GM13976 (cell line): ENCODE measurements around the gene ARL6IP1.
A peak's percentile ranks its signal among the peaks of the same experiment; 100 is the strongest.

Source experiments
- DNase-seq: peaks from one replicate; pipeline ENCODE4 v3.0.0; 2012; ENCODE audit warnings: low spot score
- in situ Hi-C: fragments of 300-500 bp; cut with MboI; formaldehyde crosslinking; loops from one replicate; pipeline ENCODE4 v1.12.0; 2022; ENCODE audit warnings: low sequenced_read_pairs, mixed read lengths, inconsistent platforms; ENCODE audit not compliant: unreplicated experiment
- TF ChIP-seq, protein P1 (sequence below): IDR thresholded peaks from 2 replicates; pipeline ENCODE4 v1.5.1; 2012; ENCODE audit warnings: borderline replicate concordance, mild to moderate bottlenecking; ENCODE audit not compliant: insufficient read depth; ENCODE audit errors: extremely low read depth, missing control alignments, control extremely low read depth

Gene ARL6IP1

DNA sequence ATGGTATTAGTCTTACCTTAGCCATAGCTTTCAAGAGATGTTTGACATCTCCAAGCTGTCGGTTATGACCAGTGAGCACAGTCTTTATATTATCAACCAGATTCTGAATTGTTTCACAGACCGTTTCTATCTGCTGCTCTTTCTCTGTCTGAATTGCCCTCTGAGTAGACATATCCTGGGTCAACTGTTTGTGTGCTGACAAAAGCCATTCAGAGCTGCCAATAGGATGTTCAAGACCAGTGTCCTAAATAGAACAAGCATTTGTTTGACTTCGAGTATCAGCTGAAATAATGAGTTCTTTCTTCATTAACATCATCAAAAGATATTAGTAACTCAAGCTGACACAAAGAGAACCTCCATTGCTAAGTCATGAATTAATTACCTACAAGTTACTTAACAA lies 14.9 kb upstream of the ARL6IP1 start:
- no peak for DNase-seq
- TF ChIP-seq, protein P1, sequence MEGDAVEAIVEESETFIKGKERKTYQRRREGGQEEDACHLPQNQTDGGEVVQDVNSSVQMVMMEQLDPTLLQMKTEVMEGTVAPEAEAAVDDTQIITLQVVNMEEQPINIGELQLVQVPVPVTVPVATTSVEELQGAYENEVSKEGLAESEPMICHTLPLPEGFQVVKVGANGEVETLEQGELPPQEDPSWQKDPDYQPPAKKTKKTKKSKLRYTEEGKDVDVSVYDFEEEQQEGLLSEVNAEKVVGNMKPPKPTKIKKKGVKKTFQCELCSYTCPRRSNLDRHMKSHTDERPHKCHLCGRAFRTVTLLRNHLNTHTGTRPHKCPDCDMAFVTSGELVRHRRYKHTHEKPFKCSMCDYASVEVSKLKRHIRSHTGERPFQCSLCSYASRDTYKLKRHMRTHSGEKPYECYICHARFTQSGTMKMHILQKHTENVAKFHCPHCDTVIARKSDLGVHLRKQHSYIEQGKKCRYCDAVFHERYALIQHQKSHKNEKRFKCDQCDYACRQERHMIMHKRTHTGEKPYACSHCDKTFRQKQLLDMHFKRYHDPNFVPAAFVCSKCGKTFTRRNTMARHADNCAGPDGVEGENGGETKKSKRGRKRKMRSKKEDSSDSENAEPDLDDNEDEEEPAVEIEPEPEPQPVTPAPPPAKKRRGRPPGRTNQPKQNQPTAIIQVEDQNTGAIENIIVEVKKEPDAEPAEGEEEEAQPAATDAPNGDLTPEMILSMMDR: no peak
- in situ Hi-C loops: no loop called here

DNA sequence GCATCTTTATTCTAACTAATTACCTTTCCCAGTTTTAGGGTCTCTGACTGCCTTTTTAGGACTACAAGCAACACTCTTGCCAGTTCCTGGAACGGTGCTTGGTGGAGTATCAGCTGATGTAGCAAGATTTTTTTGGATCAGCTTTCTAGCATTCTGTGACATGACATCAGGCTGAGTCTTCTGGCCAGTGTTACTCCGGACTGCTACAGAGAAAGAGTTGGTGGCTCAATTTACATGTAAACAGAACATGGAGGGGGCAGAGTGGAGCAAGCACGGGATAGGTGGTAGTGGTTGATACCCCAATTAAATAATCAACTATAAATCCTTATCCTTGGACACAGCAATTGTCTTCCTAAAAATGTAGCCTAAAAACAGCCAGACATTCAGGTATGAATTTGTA lies 10.6 kb upstream of the ARL6IP1 start:
- in situ Hi-C loops: no loop called here
- no peak for DNase-seq
- TF ChIP-seq, protein P1: no peak

DNA sequence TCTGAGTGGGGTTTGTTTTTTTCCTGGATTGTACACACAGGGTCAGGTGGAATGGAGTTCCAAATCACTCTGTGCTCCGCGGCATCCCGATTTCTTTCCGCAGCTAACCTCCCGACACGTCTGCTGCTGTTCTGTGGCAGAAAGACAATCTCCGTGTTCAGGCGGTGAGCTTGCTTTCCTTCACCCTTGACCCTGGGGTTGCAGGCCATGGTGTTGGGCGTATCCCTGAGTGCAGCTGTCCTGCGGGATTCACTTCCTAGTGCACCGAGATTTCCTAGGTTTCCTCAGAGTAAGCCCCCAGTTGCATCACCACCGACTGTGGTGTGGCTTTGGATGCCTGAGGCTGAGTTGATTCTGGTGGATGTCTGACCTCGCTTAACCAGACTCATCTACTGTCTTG lies 7.8 kb upstream of the ARL6IP1 start:
- TF ChIP-seq, protein P1: no peak
- in situ Hi-C loops: loop anchor here (10.0 kb wide), 1 partner anchor 156 kb away; no protein-coding TSS in a partner anchor
- DNase-seq: no peak

DNA sequence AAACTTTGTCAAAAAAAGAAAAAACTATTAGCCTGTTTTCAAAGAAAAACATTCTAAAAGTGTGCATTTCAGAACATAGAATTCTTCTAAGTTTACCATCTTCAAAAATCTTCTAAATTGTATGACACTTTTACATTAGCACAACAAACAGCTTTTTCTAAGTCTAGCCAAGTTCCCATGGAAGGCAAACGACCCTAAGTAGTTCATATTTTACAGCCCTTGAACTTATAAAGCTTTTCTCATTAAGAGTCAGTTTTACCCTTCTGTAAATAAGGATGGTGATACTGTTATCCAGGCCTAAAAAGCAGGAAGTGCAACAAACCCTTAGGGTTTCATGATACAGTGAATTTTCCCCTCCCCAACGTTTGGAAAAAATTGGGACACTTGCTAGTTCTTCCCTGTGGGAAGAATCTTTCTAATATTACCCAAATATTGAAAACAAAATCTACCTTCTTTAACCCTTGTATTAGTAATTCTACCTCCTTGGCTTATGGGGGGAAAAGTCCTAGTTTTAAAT lies 4.0 kb upstream of the ARL6IP1 start:
- no peak for DNase-seq
- TF ChIP-seq, protein P1: no peak
- in situ Hi-C loops: loop anchor here (10.0 kb wide), 1 partner anchor 159 kb away; no protein-coding TSS in a partner anchor

DNA sequence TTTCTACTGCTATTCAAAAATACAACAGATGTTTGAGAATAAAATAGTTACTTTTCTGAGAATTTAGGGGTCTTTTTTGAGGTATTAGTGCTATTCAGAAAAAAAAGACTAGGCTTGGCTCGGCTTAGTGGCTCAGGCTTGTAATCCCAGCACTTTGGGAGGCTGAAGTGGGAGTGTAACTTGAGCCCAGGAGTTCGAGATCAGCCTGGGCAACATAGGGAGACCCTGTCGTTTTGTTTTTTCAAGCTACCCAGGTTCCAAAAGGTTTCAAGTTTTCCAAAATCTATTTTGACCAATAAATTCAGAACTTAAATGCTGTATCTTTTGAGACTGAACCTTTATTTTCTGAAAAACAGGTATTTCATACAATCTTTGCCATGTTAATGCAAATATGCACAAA lies 3.2 kb upstream of the ARL6IP1 start:
- TF ChIP-seq, protein P1: no peak
- DNase-seq: no peak
- in situ Hi-C loops: loop anchor here (10.0 kb wide), 1 partner anchor 160 kb away; no protein-coding TSS in a partner anchor

DNA sequence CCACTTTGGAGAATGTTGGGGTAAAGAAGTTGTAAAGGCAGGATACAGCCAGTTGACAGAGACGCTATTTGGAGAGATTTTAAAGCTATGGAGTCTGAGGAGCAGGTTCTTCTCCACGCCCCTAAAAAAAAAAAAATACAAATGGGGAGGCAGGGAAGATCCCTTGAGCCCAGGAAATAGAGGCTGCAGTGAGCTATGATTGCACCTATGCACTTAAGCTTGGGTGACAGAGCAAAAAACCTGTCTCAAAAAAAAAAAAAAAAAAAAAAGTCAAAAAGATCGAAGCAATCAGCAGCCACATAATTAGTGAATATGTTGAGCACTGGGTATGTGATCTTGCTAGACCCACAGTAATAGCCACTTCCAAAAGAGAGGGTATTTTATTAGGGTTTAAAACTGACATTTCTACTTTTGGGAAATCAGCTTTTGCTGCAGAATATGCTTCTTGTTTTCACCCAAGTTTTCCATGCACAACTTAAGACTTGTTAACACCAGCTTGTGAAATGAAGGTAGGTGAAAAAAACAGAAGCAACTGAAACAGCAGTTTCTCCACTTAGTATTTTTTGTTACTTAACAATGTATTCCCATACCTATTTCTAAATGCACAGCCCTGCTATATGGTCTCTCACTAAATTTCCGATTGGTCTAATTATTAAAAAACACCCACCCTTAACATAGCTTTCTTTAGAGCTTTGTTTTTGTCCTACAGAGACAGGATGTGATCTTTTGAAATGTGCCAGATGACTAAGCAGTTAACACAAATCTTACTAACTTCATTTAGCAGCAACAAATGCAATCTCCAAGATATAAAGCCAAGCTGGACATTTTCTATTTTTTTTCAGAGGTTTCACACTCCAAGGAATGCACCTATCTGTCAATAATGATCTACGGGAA lies 2.5 kb upstream of the ARL6IP1 start:
- peak; percentile 23 for DNase-seq

More for the DNA sequence above, 2.5 kb upstream of the ARL6IP1 start:
- TF ChIP-seq, protein P1: no peak
- in situ Hi-C loops: loop anchor here (10.0 kb wide), 1 partner anchor 161 kb away; no protein-coding TSS in a partner anchor
